HG03139 (cell line): ENCODE data around the gene TMEM154.

Experiments used
- ATAC-seq: cut with Tn5 transposase; IDR thresholded peaks from one replicate; pipeline ENCODE4 v1.9.1; 2021; ENCODE audit not compliant: unreplicated experiment

TMEM154 gene

DNA sequence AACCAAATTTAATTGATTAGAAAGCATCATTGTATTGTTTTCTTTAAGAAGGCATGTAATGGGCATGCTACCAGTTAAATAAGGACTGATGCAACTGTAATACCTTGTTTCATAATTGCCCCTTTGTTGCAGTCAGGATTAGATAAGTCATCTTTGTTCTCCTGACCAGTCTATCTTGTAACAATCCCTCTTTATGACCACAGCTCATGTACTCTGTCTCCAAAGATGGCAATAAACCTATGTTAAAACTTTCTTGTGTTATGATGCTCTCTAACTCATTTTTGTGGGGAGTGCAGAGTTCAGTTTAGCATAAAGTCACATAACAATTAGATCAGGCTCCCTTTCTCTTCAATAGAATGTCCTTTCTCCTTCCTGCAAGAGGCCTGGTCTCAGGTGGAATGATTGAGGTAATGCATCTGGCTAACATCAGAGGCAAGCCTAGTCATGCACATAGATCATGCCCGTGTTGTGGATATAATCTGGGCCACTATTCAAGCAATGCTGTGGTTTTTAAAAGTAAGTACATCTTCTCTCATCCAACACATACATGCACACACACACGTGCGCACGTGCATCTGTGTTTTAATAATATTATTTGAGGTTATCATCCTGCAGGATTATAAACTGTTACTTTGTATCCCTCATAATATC lies 45.6 kb downstream of the TMEM154 start:
- no peak for ATAC-seq

DNA sequence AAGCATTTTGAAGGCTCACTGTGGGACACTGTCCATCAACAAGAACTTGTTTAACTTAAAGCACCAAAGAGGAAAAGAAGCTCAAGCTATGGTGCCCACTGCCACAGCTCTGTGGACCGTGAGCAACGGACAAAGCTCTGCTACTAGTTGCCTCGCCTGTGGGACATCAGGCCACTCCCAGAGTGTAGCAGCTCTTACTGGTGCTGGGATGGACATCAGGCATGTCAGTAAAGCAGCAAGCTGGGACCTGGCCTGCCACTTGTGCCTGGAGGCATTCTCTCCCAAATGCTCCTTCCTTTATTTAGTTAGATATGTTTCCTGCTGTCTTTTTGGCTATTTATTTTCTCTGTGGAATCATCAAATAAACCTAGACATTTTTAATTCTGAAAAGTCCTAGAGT lies 46.7 kb downstream of the TMEM154 start:
- no peak for ATAC-seq

DNA sequence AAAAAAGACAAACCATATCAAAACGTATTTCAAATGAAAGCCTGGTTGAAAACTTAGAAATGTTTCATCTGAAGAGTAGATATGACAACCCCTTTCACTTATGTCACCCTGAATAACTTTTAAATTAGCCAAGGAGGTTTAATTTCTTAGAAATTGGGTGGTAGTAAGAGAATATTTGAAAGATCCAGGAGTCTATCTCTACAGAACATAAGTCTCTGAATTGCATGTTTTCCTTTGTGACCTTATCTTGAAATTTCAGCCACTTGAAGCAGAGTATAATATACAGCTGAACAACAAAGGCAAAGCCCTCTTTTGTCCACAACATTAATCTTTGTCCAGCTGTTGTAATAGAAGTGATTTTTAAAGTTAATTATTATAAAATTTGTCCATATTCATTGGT lies 49.5 kb downstream of the TMEM154 start:
- ATAC-seq: no peak

DNA sequence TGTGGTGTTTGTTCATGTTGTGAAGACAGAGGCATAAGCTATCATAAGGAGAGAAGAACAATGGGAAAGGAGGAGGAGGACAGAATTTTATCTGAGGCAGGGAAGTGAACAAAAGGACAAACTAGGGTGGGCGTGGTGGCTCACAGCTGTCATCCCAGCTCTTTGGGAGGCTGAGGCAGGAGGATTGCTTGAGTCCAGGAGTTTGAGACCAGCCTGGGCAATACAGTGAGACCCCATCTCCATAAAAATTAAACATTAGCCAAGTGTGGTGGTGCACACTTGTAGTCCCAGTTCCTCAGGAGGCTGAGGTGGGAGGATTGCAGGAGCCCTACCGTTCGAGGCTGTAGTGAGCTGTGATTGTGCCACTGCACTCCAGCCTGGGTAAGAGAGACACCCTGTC lies 49.9 kb downstream of the TMEM154 start:
- ATAC-seq: no peak

DNA sequence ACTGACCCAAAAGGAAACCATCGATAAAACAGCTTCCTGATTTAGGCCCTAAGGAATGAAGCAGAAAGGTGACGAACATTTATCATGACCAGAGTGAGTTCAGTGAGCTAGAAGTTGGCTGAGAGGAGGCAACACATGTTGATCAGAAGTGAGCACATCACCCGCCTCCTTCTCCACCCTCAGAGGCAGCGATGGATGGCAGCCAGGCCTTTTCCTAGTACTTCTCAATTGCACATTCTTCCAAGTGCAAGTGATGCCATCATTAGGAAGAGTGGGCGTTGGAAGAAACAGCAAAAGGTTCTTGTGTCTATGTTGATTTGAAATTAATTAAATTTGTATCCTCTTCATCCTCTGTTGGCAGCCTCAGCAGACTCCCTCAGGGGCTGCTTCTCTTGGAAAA lies 51.7 kb downstream of the TMEM154 start:
- no peak for ATAC-seq

DNA sequence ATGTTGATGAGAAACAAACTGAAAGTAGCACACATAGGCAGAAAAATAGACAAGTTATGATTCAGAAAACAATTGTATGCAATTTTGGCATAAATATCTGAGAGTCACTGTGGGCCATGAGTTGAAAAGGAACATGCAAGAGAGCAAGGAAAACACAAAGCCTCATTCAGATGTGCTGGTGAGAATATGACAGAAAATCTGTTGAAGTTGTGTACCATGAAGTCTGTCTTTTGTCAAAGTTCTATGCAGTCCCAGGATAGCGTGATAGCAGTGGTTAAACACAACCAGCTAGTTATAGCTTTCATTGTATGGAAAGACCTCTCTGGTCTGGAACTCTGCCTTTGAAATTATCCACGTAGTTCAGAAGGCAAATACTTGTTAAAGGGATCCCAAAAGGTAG lies 53.0 kb downstream of the TMEM154 start:
- no peak for ATAC-seq

DNA sequence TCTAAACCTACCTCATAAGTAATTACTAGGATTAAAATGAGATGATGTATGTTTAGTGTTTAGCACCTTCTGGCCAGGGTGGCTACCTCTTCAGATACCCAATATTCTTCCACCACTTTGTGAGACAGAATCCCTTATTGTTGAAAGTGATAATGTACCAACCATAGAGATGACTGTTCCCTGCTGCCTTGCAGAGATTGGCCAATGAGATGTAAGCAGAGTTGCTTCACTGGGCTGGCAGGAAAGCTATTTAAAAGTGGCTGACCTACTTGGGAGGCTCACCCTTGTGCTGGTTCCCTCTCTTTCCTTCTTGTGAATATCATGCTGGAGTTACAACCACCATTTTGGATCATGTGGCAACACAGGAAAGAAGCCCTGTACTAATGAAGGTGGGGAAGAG lies 58.9 kb downstream of the TMEM154 start:
- ATAC-seq: no peak

DNA sequence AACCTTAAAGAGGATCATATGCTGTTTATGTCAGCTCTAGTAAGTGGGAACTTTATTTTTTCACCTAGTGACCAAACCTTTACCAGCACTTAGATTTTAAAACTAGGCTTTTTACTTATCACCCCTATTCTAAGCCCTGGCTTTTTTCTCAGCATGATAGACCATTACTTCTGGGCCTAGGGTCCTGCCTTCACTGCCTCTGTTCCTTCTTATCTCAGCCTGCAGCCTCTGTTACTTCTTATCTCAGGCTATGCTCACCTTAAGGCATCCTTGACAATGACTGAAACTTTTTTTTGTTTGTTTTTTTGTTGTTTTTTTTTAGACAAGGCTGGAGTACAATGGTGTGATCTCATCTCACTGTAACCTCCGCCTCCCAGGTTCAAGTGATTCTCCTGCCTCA lies 59.6 kb downstream of the TMEM154 start:
- no peak for ATAC-seq

DNA sequence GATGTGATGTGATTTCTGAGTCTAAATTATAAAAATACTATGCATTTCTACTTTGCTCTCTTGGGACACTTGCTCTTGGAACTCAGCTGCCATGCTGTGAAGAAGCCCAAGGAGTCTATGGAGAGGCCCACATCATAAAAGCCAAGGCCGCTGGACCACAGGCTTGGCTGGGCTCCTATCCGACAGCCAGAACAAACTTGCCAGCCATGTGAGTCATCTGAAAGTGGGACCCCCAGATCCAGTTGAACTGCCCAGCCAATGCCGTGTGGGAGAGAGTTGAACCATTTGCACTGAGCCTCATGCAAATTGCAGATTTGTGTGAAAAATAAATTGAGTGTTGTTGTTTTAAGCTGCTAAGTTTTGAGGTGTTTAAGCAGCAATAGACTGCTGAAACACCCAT lies 60.2 kb downstream of the TMEM154 start:
- no peak for ATAC-seq

DNA sequence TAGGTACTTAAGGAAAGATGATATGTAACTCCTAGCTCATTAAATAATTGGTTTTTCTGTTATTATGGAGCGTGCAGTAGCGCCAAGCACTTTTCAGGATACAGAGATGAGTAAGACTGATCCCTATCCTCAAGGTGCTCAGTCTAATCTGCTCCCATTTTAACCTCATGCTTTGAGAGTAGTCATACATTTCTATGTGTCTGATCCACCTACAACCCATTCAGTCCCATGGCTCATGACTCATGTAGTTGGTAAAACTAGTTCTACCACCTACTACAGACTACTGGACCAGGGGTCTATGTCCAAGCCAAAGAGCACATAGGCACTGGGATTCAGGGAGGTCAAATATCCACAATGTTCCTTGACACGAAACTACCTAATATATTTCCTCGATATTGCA lies 60.8 kb downstream of the TMEM154 start:
- ATAC-seq: no peak

DNA sequence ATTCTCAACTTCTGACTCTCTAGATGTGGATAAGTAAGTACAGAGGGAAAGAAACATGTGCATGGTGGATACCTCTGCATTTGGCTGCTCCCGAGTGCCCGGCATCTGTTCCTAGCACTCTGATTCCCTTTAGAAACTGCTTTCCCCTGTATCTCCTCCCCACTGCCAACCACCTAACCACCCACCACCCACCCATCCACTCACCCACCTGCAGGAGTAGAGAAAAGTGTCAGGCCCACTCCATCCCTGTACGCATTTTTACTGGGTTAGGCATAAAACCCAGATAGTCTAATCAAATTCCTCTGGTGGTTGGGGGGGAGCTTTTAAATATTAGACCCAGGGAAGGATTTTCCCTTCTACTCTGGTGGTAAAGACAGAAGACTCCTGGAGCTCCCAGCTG lies 63.0 kb downstream of the TMEM154 start:
- ATAC-seq: no peak

DNA sequence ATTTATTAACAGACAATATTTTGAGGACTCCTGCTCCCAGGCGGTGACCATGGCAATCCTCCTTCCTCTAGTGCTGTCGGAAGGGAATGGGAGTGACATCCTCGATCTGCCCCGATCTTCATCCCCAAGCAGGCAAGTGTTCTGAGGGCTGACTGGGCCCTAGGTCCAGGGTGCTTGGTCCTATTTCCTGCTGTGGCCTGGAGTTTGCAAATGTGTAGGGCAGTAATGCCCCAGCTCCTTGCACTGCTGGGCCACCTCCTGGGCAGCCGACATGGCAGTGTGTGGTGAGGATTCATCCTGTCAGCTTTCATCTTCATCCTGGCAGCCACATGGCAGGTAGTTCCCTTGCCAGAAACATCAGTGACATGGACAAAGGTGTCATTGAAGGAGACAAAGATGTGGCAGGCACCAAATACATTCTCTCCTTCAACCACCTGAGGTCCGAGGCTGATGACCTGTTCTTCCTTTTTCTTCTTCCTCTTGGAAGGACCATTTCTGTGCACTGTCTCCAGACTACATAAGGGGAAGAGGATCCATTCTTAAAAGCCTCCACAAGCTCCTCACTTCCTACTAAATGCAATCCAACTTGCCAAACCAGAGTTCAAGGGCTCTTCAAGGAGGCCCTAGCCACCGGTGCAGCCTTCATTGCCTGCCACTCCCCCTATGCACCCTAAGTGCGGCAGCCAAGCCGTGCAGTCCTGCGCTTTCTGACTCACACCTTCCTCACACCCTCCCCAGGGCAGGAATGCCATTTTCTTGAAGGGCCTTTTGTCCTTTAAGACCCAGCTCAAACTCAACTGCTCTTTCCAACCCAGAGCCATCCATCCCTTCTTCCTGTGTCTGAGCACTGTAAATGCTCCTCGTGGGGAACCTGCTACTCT lies 65.7 kb downstream of the TMEM154 start:
- no peak for ATAC-seq

DNA sequence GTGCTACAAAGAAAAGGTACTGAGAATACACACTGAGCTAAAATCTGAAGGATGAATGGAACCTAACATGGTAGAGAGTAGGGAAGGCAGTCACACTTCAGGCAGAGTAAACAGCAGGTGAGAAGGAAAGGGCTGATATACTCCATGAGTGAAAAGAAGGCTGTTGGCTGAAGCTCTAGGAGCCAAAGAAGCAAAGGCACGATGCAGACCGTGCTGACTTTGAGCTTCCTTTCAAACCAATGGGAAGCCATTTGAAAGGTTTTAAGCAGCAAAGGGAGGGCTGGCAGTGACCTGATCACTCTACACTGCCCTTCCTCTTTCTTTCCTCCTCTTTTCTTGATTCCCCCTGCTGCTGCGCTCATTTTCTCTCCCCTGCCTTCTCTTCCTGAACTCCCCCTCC lies 66.4 kb downstream of the TMEM154 start:
- no peak for ATAC-seq

DNA sequence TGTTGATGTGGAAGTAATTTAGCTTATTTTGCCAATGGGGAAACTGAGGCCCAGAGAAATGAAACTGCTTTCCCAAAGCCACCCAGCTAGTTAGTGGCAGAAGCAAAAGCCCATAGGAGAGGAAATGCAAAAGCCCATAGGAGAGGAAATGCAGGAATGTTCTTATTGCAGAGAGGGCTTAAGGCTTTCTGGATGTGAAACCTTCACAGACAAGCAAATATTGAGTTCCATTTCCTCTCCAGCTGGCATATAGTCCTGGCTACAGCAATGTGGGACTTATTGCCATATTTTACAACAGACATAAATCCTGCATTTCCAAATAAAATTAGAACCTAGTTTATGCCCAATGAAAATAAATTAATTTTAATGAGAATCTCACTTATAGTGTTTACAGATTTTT lies 69.7 kb downstream of the TMEM154 start:
- ATAC-seq: no peak

DNA sequence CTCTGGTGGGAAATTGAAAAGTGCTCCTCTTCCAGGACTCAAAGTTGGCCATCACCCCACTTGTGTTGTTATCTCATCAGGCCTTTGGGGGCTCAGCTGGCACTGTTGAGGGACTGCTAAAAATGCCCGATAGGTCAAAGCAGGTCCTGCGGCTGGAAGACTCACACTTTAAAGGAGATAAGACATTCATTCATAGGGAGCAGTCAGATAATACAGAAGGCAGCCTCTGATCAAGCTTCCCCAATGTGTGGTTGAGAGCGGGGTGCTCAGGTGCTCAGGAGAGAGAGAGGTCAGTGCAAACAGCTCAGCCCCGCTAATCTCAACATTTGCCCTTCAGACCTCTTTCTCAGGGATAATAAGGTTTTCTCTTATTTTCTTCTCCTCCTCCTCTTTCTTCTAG lies 70.3 kb downstream of the TMEM154 start:
- ATAC-seq: no peak

DNA sequence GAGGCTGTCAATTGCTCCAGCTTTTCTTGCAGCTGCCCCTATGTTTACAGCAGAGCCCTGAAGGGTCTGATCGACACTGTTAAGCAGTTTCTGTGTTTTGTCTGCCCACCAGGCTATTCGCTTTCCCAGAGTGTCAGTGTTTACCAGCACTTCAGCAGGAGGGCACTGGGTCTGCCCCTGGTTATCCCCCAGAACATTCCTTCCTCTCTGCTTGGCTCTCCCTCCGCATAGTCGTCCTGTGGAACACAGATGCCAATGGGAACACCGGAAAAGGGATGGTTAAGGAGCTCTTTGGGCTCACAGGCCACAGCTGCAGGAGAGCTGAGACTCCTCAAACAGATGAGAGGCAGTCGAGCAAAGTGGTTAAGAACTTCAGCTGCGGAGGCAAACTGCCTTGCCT lies 72.6 kb downstream of the TMEM154 start:
- ATAC-seq: no peak

DNA sequence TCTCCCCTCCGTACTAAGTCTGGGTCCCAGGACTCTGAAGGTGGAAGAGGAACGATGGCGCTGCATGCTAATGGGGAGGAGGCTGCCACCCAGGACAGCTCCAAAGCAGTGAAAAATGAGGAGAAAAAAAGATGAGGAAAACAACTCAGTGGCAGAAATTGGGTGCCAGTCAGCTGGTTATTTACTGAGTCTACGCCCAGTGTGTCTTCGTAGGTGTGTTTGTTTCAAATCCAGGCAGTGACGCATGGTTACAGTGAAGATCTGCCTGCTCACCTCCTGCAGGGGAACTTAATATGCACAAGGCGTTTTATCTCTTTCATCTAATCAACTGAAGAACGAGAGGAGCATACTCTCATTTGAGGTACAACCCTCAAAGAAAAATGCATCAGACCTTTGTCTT lies 73.0 kb downstream of the TMEM154 start:
- no peak for ATAC-seq

DNA sequence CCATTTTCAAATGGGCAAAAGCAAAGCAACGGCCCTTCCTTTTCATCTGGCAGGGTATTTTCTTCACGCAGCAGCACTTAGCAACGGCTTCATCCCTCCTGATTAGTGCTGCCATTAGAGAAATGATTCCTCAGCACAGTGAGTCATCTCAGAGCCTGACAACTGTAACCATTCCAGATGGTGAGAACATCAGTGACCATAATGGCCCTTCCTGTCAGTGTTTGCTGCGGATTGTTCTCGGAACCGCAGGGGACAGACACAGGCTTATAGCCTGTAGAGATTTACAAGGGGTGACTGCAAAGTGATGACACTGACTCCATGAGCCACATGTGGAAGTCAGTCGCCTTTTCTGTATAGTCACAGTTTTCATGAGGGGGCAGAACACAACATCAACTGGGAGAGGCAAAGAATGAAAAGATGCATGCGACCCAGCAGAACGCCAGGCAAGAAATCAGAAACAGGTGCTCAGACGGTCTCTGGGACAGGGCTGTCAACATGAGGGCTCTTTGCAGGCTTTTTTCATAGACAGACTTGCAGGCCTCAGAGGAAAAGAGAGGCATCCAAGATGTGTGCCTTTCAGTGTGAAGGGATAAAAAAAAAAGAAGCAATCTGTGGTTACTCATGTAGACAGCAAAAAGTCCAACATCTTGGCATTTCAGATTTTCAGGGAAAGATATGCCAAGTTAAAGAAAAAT lies 74.0 kb downstream of the TMEM154 start:
- ATAC-seq: no peak

DNA sequence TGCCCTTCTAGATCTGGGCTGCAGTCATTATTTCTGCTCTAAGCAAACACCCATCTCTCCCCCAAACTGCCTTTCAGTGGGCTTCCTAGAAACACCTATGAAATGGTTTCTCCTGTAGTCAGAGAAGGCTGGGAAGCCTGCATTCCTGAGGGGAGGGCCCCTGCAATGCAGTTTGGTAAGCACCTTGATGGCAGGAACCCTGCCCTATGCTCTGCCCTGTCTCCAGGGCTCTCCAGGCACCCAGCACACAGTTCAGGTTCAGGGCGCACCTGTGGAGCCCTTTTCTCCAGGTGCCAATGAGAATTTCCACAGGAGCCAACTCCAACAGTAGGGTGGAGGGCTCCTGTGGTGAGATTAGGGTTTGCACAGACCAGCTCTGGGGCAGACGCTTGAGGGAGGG lies 74.8 kb downstream of the TMEM154 start:
- no peak for ATAC-seq

DNA sequence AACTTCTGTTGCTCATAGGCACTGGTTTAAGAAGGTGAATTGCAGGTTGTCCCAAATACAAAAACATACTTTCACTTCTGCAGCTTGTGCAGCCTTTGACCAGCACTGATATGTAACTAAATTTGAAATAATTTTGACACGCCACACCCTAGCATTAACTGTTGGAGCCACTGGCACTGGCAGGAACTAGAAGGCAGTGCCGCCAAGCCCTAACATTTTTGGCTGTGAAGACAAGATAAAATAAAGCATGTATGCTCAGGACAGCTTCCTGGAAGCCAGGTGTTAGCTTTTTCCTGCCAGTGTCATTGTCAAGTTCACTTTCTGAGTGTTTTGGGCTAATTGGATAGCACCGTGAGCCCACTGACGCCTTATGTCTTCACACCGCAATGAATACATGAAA lies 78.6 kb downstream of the TMEM154 start:
- ATAC-seq: no peak

DNA sequence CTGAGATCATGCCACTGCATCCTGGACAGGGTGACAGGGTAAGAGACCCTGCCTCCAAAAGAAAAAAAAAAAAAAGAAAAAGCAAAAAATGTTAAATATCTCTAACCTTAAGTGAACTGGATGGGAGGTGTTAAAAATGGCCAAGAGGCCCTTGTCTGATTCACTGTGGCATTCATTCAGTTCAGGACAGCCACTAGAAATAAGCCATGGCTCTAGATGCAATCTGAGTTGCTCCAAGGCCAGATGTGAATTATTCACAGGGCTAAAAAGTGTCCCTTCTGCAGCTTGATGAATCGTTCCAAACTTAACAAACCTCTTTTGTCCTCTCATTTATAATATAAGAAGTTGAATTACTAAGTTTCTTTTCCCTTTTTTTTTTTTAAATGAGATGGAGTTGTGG lies 80.2 kb downstream of the TMEM154 start:
- no peak for ATAC-seq

DNA sequence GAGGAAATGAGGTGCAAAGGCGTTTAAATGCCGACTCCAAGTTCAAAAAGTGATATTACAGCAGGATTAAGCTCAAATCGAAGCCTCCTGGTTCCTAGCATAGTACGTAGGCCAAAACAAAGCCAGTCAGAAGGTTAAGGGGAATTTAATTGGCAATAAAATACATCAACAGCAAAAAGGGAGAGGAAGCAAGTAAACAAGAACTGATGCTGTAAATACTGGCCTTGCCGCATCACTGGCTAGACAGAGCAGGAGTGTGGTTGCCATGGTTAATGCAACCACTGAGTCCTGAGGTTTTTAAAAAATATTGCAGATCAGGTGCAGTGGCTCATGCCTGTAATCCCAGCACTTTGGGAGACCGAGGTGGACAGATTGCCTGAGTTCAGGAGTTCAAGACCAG lies 80.7 kb downstream of the TMEM154 start:
- no peak for ATAC-seq
